Sigmoid colon (tissue), 4 donors: ENCODE measurements around the gene ESD.

Experiments used
- EP300 ChIP-seq, 4 donors: sonication (generic); formaldehyde crosslinking; IDR thresholded peaks; one replicate each; pipeline ENCODE4 v1.6.1; 2017; ENCODE audit warnings: antibody characterized with exemption in 4 of 4
- TF ChIP-seq, protein P1 (sequence below), 4 experiments: fragments of 450-650 bp in 3 of 4; fragments of 200-600 bp in 1 of 4; IDR thresholded peaks; one replicate each; pipeline ENCODE4 v1.5.1; 2016 to 2019; ENCODE audit warnings: antibody characterized with exemption in 4 of 4, mild to moderate bottlenecking in 3 of 4, moderate library complexity in 2 of 4

DNA sequence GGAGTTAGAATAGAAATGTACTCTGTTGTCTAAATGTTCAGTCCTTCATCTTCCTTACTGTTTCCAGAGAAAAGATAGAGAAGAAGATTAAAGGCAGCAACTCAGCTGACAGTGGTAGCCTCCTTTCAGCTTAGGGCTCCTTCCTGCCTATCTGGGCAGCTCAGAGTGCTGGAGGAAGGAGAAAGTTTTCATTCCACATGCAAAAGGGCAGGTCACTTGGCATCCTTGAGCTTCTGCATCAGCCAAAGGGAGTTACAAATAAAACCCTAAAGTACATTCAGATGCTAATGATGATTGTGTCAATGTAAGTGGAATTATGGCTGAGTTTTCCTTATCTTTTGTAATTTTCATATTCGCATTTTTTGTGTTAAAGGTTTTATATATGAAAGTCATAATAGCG is 58.9 kb downstream of the ESD start:
- TF ChIP-seq EP300 (IDR thresholded peaks at IDR 0.05), result no peak
- TF ChIP-seq, protein P1, sequence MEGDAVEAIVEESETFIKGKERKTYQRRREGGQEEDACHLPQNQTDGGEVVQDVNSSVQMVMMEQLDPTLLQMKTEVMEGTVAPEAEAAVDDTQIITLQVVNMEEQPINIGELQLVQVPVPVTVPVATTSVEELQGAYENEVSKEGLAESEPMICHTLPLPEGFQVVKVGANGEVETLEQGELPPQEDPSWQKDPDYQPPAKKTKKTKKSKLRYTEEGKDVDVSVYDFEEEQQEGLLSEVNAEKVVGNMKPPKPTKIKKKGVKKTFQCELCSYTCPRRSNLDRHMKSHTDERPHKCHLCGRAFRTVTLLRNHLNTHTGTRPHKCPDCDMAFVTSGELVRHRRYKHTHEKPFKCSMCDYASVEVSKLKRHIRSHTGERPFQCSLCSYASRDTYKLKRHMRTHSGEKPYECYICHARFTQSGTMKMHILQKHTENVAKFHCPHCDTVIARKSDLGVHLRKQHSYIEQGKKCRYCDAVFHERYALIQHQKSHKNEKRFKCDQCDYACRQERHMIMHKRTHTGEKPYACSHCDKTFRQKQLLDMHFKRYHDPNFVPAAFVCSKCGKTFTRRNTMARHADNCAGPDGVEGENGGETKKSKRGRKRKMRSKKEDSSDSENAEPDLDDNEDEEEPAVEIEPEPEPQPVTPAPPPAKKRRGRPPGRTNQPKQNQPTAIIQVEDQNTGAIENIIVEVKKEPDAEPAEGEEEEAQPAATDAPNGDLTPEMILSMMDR (IDR thresholded peaks at IDR 0.05), result no peak
